ENCODE results near the gene KCNA2. TPM values are rescaled to one million over a fixed set of nuclear protein-coding genes. Genes with fewer than 3 reads are reported as not detected.

KCNA2 gene
- 1.5 TPM for total RNA-seq
- long read RNA-seq = 0 reads

GRCh38 chr1:110605901-110606656 lies at the start of gene KCNA2:
KCNA2 (minus strand) TSS chr1:110606358; CDS start chr1:110604782, 1,576 bp downstream.
- ATAC-seq (peak; percentile 72), DNase-seq (ENCODE audit: missing footprints) (peak; percentile 77)
- intact Hi-C loops (cut with DNase I) = no loop called here

DNA sequence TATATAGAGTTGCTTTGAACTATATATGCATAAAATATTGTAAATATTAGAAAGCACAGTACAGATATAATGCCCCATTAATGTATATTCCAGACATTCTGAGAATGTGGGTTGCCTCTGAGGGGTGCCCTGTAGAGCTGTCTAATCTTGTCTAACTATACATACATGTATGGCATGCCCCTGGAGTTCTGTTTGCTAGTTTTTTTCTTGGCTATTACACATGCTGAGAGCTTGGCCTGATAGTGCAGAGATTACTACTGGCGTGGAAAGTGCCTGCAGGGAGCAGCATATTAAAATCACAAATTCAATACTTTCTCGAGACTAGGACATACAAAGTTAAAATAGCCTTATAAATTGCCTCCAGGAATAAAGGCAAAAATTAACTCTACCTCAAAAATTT lies 44.5 kb upstream of the KCNA2 start:
- intact Hi-C loops (cut with DNase I) = no loop called here
- ATAC-seq (no peak), DNase-seq (ENCODE audit: missing footprints) (no peak)

DNA sequence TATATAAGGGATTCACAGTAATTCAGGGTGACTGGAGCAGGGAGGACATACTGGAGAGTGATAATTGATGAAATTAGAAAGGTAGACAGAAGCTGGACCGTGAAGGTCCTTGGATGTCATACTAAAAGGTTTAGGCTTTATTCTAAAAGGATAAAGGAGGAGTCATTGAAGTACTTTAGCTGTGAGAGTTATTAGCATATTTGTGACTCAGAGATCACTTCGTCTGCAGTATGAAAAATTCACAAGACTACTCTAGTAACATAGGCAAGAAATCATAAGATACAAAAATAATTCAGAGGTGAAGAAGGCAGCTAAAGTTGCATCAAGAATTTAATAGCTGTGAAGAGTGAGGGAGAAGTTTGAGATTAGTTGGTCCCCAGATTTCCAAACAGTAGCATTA lies 42.3 kb upstream of the KCNA2 start:
- no peak for ATAC-seq
- intact Hi-C loops (cut with DNase I) = no loop called here
- no peak for DNase-seq (ENCODE audit: missing footprints)

- intact Hi-C loops (cut with DNase I) = no loop called here
- DNase-seq (ENCODE audit: missing footprints) (no peak), ATAC-seq (peak; percentile 73)
Measured at GRCh38 chr1:110647254-110647891, 41.2 kb upstream of the KCNA2 start.

DNA sequence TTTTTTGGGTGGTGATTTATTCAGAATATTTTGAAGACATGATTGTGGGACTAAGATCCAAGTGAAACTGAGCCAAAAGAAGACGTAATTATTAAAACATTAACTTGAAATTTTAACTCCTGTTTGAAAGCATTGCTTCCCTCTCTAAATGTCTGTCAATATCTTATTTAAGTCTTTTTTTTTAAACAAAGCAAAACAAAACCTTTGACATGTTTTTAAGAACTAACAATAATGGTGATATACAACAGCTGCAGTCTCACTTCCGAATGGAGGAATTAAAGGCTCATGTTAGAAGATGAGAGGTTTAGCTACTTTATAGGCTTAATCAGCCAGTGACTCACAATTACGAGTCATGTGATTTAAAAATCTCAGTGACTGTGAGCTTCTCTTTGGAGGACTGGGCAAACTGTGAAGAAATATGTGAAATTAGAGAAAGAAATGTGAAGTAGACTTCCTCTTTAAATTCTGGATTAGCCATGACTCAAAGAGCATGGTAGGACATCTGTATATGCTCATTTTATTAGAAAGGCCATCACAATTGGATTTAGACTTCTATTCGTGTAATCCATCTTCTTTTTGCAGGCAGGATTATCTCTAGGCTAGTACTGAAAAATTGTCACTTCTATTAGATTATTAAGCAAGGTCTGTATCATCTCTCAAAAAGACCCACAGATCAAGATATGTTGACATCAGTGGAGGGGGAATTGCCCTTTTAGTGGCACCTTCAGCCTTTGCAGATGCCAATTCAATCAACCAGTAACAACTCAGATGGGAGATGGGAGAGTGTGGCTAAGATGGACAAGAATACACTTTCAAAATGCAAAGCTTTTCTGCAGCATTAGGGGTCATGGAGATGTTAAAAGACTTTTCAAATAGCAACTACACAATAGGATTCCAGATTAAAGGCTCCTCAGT lies 39.9 kb upstream of the KCNA2 start:
- intact Hi-C loops (cut with DNase I) = no loop called here
- DNase-seq (ENCODE audit: missing footprints) (no peak), ATAC-seq (peak; percentile 58)

DNA sequence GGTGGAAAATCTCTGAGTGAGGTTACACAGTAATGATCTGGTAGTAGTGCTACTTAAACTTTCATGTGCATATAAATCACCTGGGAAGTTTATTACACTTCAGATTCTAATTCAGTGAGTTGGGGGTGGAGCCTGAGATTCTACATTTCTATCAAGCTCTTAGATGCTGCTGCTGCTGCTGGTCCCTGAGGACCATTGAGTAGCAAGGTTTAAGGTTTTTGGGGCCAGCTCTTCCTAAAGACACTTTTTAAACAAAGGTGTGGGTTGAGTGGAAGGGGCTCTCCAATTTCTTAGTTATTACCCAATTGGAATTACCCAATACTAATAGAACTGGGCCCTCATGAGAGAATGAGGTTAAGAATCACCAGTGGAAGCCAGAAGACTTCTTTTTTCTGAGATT lies 39.1 kb upstream of the KCNA2 start:
- intact Hi-C loops (cut with DNase I) = no loop called here
- ATAC-seq = no peak

DNA sequence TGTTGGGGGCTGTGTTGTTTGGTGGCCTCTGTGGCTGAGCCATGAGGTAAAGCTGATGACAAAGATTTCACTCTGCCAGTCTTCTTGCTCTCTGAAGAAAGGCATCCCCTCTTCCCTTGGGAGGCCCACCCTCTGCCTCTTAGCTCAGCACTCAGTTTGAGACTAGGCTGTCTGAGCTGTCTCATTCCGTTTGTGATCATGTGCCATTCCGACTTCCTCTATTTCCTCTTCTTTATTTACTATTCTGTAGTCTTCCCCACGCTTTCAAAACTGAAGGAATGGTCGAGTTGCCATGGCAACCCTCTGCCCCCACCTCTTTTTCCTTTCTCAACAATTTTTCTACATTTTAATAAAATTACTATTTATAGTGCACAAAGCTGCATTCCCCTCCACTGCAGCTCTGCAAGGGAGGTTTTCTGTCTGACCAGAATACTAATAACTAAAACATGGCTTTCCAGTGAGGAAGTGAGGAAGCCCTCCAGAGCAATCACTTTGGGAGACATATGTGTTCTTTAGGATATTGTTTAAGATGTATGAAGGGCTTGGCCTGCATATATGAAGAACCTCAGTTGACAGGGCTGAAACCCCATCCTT lies 37.8 kb upstream of the KCNA2 start:
- DNase-seq (ENCODE audit: missing footprints) (no peak), ATAC-seq (no peak)
- intact Hi-C loops (cut with DNase I) = no loop called here

More for the DNA sequence above, 39.1 kb upstream of the KCNA2 start:
- no peak for DNase-seq (ENCODE audit: missing footprints)

DNA sequence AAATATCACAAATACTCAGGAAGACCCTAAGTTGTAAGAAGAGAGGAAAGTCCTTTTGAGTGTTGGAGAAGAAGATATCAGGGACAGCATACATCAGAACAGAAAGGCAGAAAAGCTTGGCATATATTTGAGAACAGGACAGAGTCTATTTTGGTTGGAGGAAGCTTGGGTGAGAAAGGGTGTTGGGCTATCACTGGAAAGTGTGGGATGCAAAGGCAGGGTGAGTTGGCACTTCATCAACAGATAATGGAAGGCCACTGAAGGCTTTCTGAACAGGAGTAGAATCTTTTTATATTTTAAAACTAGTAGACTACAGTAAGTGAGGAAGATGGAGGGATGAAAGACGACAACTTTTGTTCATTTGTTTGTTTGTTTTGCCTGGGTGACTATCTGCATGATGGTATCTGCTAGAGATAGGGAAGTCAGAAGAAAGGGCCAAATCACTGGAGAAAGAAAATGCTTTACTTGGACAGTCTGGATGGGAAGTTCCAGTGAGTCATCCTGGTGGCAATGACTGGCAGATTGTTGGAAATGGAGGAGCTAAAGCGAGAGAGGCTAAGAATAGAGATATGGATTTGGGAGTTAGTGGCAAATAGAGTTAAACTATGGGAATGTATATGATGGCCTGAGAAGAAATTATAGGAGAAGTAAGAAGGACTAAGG lies 33.7 kb upstream of the KCNA2 start:
- DNase-seq (ENCODE audit: missing footprints) (no peak), ATAC-seq (no peak)
- intact Hi-C loops (cut with DNase I) = no loop called here

DNA sequence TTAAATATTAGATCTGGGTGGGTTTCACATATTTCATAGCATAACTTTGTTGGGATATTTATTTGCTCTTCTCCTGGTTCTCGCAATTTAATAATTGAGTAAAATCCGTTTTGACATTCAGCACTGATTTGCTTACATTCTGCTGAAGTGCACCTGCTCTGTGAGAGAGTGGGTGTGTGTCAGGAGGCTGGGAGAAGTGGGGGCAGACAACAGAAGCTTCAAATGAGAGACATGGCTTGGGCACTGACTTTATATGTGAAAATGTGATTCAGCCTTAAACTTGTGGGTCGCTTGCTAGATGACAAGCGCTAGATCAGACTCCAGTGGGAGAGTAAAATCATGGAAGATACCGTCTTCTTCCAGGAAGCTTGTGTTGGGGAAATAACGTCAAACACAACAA lies 32.4 kb upstream of the KCNA2 start:
- DNase-seq (ENCODE audit: missing footprints) (no peak), ATAC-seq (no peak)
- intact Hi-C loops (cut with DNase I) = no loop called here

GRCh38 chr1:110638058-110638457 lies 31.9 kb upstream of the KCNA2 start:
- intact Hi-C loops (cut with DNase I) = no loop called here
- no peak for ATAC-seq
- no peak for DNase-seq (ENCODE audit: missing footprints)

DNA sequence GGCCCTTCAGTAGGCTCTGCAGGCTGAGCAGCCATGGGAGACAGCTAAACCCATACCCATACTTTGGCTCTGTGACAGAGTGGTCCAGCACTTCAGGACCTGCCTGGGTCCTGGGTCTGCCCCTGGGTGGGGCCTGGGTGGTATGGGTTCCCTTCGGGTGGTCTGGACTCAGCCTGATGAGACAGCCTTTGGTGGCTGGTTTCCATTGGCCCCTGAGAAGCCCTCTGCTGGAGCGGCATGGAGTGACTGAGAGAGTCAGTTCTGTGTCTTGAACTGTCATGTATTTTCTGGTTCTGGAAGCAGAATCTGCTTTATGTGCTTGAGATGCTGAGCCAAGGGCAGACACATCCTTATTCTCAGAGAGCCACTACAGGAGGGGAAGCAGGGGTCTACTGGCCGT lies 31.3 kb upstream of the KCNA2 start:
- ATAC-seq = no peak
- intact Hi-C loops (cut with DNase I) = no loop called here
- DNase-seq (ENCODE audit: missing footprints) = no peak

DNA sequence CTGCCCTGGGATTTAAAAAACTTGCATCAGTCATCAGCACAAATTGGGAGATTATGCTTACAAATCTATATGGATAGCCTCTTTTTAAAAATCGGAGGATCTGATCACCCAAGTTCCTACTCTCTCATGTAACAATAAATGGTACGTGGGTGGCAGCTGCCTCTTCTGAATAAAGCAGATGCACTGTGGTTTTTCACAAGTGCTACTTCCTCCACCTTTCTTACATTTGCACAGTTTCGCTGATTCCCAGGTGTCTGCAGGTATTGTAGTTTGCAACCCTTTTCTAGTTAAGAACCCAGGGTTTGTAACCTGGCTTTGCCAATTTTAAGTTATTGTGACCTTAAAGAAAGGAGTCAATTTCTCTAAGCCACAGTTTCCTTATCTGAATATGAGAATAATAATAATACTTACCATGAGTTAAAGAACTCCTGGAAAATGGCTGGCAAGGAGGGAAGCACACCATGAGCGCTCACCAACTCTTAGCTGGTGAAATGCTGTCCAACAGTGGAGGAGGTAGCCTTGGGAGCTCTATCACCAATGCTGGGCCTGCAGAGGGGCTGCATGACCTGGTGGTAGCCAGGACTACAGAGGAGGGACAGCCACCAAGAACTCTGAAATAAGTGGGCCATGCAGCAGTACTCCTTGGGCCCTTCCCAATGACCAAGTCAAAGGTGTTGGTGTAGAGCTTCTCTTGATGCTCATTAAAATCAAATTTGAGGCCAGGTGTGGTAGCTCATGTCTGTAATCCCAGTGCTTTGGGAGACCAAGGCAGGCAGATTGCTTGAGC lies 30.2 kb upstream of the KCNA2 start:
- no peak for ATAC-seq
- no peak for DNase-seq (ENCODE audit: missing footprints)
- intact Hi-C loops (cut with DNase I) = no loop called here

GRCh38 chr1:110635434-110635833 lies 29.3 kb upstream of the KCNA2 start:
- intact Hi-C loops (cut with DNase I) = no loop called here
- DNase-seq (ENCODE audit: missing footprints) (no peak), ATAC-seq (no peak)

- peak; percentile 96 for ATAC-seq
- DNase-seq (ENCODE audit: missing footprints) = peak; percentile 91
- intact Hi-C loops (cut with DNase I) = loop anchor here (1.0 to 5.0 kb wide), 2 partner anchors 122 to 148 kb away; no protein-coding TSS in a partner anchor
Measured at GRCh38 chr1:110634455-110635311, 28.5 kb upstream of the KCNA2 start.

- intact Hi-C loops (cut with DNase I) = loop anchor here (1.0 to 5.0 kb wide), 2 partner anchors 122 to 148 kb away; no protein-coding TSS in a partner anchor
Measured at GRCh38 chr1:110634086-110634454, 27.9 kb upstream of the KCNA2 start.

DNA sequence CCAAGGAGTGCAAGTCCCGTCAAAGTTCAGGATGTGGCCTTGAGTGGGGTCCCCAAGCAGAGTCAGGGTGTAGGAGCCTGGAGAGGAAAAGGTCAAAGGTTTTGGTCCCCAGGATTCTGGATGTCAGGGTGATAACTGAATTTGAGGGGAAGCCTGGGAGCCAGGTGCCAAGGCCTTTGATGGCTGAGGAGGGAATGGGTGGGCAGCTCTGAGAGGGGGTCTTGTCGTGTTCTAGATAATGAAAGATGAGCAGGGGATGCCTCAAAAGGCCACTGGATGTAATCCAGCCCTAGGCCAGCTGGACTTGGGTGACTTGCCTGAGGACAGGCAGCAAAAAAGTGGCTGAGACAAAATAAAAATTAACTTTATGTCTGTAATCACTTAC lies 27.5 kb upstream of the KCNA2 start:
- DNase-seq (ENCODE audit: missing footprints) (no peak), ATAC-seq (no peak)
- intact Hi-C loops (cut with DNase I) = loop anchor here (1.0 to 5.0 kb wide), 2 partner anchors 123 to 149 kb away; no protein-coding TSS in a partner anchor

More at GRCh38 chr1:110634086-110634454, 27.9 kb upstream of the KCNA2 start:
- DNase-seq (ENCODE audit: missing footprints) = no peak
- no peak for ATAC-seq
